Measurements from ENCODE around the gene STX11. TPM values are rescaled to one million over a fixed set of nuclear protein-coding genes. Genes with fewer than 3 reads are reported as not detected.

The STX11 gene
- total RNA-seq, 3 donors from 2014 or later: 20.0 to 46.4 (median 22.8) TPM

DNA sequence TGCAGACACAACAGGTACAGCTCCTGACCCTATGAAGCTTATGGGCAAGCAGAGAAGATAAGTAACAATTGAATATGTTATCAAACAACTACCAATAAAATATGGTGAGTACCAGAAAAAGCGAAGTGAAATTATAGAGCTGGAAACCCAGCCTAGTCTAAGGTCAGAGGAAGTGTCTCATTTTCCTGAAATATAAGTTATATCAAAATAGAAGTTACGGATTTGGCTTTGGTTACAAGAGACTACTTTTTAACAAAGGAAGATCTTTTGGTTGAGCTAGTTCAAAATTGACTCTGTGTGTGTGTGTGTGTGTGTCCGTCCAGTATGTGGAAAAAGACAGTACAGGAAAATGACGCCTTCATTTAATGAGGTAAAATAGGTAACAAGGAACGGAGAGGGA lies 8.9 kb downstream of the STX11 start:
- Histone ChIP-seq H3K27ac (no peak overlapping the region), H3K27me3 (no peaks in the 10 kb centered on the region), H3K36me3 (no peaks in the 10 kb centered on the region), H3K9me3 (no peaks in the 10 kb centered on the region), H3K4me1 (no peaks in the 10 kb centered on the region), H3K4me3 (no peak overlapping the region)
- TF ChIP-seq, protein P1, sequence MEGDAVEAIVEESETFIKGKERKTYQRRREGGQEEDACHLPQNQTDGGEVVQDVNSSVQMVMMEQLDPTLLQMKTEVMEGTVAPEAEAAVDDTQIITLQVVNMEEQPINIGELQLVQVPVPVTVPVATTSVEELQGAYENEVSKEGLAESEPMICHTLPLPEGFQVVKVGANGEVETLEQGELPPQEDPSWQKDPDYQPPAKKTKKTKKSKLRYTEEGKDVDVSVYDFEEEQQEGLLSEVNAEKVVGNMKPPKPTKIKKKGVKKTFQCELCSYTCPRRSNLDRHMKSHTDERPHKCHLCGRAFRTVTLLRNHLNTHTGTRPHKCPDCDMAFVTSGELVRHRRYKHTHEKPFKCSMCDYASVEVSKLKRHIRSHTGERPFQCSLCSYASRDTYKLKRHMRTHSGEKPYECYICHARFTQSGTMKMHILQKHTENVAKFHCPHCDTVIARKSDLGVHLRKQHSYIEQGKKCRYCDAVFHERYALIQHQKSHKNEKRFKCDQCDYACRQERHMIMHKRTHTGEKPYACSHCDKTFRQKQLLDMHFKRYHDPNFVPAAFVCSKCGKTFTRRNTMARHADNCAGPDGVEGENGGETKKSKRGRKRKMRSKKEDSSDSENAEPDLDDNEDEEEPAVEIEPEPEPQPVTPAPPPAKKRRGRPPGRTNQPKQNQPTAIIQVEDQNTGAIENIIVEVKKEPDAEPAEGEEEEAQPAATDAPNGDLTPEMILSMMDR (IDR thresholded peaks at IDR 0.05): no peak
- no peak for TF ChIP-seq POLR2A (IDR thresholded peaks at IDR 0.05)
- TF ChIP-seq POLR2AphosphoS5 (IDR thresholded peaks at IDR 0.05): no peak
- DNase-seq (ENCODE audit: low spot score in 2 of 2): no peak
- intact Hi-C loops (cut with DNase I; ENCODE audit: low total_unique reads): no loop called here

DNA sequence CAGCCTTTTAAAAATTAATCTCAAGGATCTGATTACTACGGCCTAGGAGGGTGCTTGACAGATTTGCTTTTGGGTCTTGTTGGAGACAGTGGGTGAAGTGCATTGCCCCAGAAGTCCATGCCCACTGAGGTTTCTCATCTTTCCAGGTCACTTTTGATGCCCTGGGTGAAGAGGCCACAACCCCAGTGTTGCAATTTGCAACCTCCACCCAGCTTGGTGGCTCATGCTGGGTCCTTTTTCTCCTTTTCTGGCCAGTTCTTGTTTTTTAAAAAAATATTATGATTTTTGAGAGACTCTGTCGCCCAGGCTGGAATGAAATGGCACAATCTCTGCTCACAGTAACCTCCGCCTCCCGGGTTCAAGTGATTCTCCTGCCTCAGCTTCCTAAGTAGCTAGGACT lies 9.4 kb downstream of the STX11 start:
- Histone ChIP-seq H3K4me1 (no peaks in the 10 kb centered on the region), H3K9me3 (no peaks in the 10 kb centered on the region), H3K27me3 (no peaks in the 10 kb centered on the region), H3K4me3 (no peak overlapping the region), H3K36me3 (no peaks in the 10 kb centered on the region), H3K27ac (no peak overlapping the region)
- intact Hi-C loops (cut with DNase I; ENCODE audit: low total_unique reads): no loop called here
- TF ChIP-seq POLR2A (IDR thresholded peaks at IDR 0.05): no peak
- TF ChIP-seq POLR2AphosphoS5 (IDR thresholded peaks at IDR 0.05): no peak
- TF ChIP-seq, protein P1 (IDR thresholded peaks at IDR 0.05): no peak
- no peak for DNase-seq (ENCODE audit: low spot score in 2 of 2)

DNA sequence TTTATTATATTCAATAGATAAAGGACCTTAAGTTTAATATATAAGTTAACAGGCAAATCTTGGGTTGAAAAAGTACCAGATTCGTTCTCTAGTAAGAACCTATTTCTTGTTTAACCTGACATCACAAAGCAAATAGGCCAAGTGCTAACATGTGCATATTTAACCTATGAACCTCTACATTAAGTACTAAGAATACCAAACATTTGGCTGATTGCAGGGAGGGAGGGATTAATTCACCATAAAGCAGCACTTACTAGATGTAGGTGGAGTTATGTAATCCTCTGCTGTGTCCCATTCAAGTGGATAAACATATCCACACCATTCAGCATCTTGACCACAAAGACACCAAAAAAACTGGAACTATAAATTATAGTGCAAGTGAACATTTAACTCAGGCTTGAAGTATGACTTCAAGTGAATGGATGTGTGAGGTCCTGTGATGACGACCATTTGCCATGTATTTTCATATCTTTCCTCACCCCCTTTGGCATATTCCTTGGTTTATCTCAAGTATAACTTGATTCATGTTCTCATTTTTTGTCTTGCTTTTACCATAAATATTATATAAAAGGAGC lies 10.2 kb downstream of the STX11 start:
- intact Hi-C loops (cut with DNase I; ENCODE audit: low total_unique reads): no loop called here
- Histone ChIP-seq H3K27ac (no peak overlapping the region), H3K36me3 (no peaks in the 10 kb centered on the region), H3K4me1 (no peaks in the 10 kb centered on the region), H3K9me3 (no peaks in the 10 kb centered on the region), H3K27me3 (no peaks in the 10 kb centered on the region), H3K4me3 (no peak overlapping the region)
- no peak for DNase-seq (ENCODE audit: low spot score in 2 of 2)
- TF ChIP-seq POLR2A (IDR thresholded peaks at IDR 0.05) (no peak), POLR2AphosphoS5 (IDR thresholded peaks at IDR 0.05) (no peak)
- TF ChIP-seq, protein P1 (IDR thresholded peaks at IDR 0.05): no peak

DNA sequence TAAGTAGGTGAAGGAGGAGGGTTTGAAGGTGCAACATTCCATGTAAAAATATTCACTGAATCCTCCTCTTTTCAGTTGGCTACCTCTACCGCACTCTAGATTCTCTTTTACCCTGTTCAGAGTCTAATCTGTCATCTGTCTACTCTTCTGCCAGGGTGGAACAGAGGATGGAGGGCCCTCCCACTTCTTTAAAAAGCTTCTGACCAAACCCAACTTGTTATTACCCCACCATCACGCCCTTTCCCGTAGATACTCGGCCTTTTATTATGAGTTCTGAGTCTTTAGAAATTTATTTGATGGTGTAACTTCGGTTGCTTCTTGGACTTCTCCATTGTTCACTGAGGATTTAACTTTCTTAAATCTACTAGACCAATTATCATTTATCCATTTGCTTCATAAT lies 11.7 kb downstream of the STX11 start:
- Histone ChIP-seq H3K27me3 (no peaks in the 10 kb centered on the region), H3K4me1 (no peaks in the 10 kb centered on the region), H3K27ac (no peak overlapping the region), H3K9me3 (no peaks in the 10 kb centered on the region), H3K4me3 (no peak overlapping the region), H3K36me3 (no peaks in the 10 kb centered on the region)
- intact Hi-C loops (cut with DNase I; ENCODE audit: low total_unique reads): no loop called here
- TF ChIP-seq POLR2AphosphoS5 (IDR thresholded peaks at IDR 0.05): no peak
- TF ChIP-seq, protein P1 (IDR thresholded peaks at IDR 0.05): no peak
- no peak for TF ChIP-seq POLR2A (IDR thresholded peaks at IDR 0.05)
- no peak for DNase-seq (ENCODE audit: low spot score in 2 of 2)

DNA sequence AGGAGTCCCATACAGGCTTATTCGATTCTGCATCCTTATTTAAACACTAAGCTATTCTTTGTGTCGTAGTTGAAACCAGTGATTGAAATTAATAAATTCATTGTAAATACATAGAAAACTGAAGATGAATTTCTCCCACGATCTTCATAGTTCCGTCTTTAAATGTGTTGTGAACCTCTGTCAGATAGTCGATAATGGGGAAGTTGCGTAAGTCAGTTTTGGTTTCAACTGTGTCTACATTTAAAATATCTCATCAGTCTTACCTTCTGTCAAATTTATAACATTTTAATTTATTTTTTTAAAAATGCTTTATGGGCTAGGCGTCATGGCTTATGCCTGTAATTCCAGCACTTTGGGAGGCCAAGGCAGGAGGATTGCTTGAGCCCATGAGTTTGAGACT lies 12.7 kb downstream of the STX11 start:
- Histone ChIP-seq H3K9me3 (no peaks in the 10 kb centered on the region), H3K4me1 (no peaks in the 10 kb centered on the region), H3K27me3 (no peaks in the 10 kb centered on the region), H3K36me3 (no peaks in the 10 kb centered on the region), H3K4me3 (no peak overlapping the region), H3K27ac (no peak overlapping the region)
- intact Hi-C loops (cut with DNase I; ENCODE audit: low total_unique reads): no loop called here
- DNase-seq (ENCODE audit: low spot score in 2 of 2): no peak
- TF ChIP-seq POLR2AphosphoS5 (IDR thresholded peaks at IDR 0.05): no peak
- no peak for TF ChIP-seq POLR2A (IDR thresholded peaks at IDR 0.05)
- TF ChIP-seq, protein P1 (IDR thresholded peaks at IDR 0.05): no peak

All from breast epithelium (tissue), 4 donors.